Neural crest cell (in vitro differentiated cells): ENCODE data around the gene ARHGEF6. TPM values are rescaled to one million over a fixed set of nuclear protein-coding genes. Genes with fewer than 3 reads are reported as not detected.
"Not testable (repeated sequence)": the region's sequence is repeated elsewhere in the genome, so short reads cannot be mapped to it uniquely, and the experiment has no call there.

Source experiments
- DNase-seq: peaks from one replicate; pipeline ENCODE4 v3.0.0; 2021; ENCODE audit warnings: low read depth, mixed read lengths, low spot score
- H3K27ac Mint-ChIP-seq: one replicate; pipeline ENCODE4 v1.8.0; 2021; ENCODE audit warnings: mild to moderate bottlenecking, mixed read lengths; ENCODE audit not compliant: unreplicated experiment
- H3K27me3 Mint-ChIP-seq: 2 replicates; pipeline ENCODE4 v1.8.0; 2021; ENCODE audit warnings: low read depth, mild to moderate bottlenecking, mixed read lengths
- H3K36me3 Mint-ChIP-seq: 2 replicates; pipeline ENCODE4 v1.8.0; 2021; ENCODE audit warnings: low read depth, mild to moderate bottlenecking, mixed read lengths
- H3K4me1 Mint-ChIP-seq: 2 replicates; pipeline ENCODE4 v1.8.0; 2021; ENCODE audit warnings: mixed read lengths
- H3K4me3 Mint-ChIP-seq: one replicate; pipeline ENCODE4 v1.8.0; 2021; ENCODE audit warnings: mild to moderate bottlenecking, mixed read lengths
- H3K9me3 Mint-ChIP-seq: 2 replicates; pipeline ENCODE4 v1.8.0; 2021; ENCODE audit warnings: mixed read lengths
- total RNA-seq: library from RNA; stranded (reverse); gene quantifications from 2 replicates; pipeline ENCODE4 v1.2.1, GENCODE V29; 2021
- TF ChIP-seq, protein P1 (sequence below): fragments of 200-600 bp; sonication (generic); conservative IDR thresholded peaks from 2 replicates; pipeline ENCODE4 v1.5.0; 2021; ENCODE audit warnings: antibody characterized with exemption, mild to moderate bottlenecking

The ARHGEF6 gene
- total RNA-seq, 1 donor from 2014 or later = 2.7 TPM

DNA sequence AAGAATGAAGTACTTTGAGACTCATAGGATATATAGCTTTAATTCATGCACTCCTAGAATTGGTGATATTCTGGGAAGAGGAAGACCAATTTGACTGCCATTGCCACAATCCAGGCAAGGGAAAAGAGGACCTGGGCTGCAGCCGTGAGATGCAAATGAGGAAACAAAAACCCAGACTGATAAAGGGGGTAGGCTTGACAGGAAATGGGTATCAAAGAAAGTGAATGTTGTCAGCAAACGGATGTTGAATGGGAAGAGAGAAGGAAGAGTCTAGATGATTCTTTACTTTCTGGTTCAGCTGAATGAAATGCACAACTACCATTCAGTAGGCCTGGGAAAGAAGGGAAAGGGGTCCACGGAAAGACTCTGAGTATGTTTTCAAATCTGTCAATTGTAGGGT, 17.1 kb upstream of the ARHGEF6 start:
- Mint-ChIP-seq H3K27ac (no peak overlapping the region), H3K4me1 (peaks cover 6% of the 10 kb centered on the region), H3K9me3 (peaks cover 15% of the 10 kb centered on the region), H3K27me3 (no peaks in the 10 kb centered on the region), H3K4me3 (no peak overlapping the region), H3K36me3 (peaks cover 3% of the 10 kb centered on the region)
- DNase-seq = no peak
- TF ChIP-seq, protein P1, sequence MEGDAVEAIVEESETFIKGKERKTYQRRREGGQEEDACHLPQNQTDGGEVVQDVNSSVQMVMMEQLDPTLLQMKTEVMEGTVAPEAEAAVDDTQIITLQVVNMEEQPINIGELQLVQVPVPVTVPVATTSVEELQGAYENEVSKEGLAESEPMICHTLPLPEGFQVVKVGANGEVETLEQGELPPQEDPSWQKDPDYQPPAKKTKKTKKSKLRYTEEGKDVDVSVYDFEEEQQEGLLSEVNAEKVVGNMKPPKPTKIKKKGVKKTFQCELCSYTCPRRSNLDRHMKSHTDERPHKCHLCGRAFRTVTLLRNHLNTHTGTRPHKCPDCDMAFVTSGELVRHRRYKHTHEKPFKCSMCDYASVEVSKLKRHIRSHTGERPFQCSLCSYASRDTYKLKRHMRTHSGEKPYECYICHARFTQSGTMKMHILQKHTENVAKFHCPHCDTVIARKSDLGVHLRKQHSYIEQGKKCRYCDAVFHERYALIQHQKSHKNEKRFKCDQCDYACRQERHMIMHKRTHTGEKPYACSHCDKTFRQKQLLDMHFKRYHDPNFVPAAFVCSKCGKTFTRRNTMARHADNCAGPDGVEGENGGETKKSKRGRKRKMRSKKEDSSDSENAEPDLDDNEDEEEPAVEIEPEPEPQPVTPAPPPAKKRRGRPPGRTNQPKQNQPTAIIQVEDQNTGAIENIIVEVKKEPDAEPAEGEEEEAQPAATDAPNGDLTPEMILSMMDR = no peak

DNA sequence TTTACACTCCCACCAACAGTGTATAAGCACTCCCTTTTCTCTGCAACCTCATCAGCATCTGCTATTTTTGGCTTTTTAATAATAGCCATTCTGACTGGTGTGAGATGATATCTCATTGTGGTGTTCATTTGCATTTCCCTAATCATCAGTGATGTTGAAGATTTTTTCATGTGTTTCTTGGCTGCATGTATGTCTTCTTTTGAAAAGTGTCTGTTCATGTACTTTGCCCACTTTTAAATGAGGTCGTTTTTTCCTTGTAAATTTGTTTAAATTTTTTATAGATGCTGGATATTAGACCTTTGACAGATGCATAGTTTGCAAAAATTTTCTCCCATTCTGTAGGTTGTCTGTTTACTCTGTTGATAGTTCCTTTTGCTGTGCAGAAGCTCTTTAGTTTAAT, 14.4 kb upstream of the ARHGEF6 start:
- H3K9me3 Mint-ChIP-seq = peaks cover 13% of the 10 kb centered on the region
- H3K36me3 Mint-ChIP-seq, H3K4me1 Mint-ChIP-seq, H3K4me3 Mint-ChIP-seq, DNase-seq, H3K27me3 Mint-ChIP-seq, H3K27ac Mint-ChIP-seq: not testable (repeated sequence)

DNA sequence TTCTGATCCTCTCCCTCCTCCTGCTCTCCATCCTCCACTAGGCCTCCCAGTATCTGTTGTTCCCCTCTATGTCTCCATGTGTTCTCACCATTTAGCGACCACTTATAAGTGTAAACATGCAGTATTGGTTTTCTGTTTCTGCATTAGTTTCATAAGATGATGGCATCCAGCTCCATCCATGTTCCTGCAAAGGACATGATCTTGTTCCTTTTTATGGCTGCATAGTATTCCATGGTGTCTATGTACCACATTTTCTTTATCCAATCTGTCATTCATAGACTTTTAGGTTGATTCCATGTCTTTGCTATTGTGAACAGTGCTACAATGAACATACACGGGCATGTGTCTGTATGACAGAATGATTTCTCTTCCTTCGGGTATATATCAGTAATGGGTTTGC, 13.9 kb upstream of the ARHGEF6 start:
- DNase-seq, H3K27ac Mint-ChIP-seq: not testable (repeated sequence)

GRCh38 chrX:136794080-136794479, 13.3 kb upstream of the ARHGEF6 start:
- Mint-ChIP-seq H3K4me1 (peaks cover 6% of the 10 kb centered on the region), H3K36me3 (peaks cover 3% of the 10 kb centered on the region), H3K27me3 (no peaks in the 10 kb centered on the region), H3K9me3 (peaks cover 13% of the 10 kb centered on the region), H3K27ac (no peak overlapping the region), H3K4me3 (no peak overlapping the region)
- TF ChIP-seq, protein P1 = no peak
- no peak for DNase-seq

More for the DNA sequence above, 13.9 kb upstream of the ARHGEF6 start:
- not testable (repeated sequence) for H3K4me1 Mint-ChIP-seq, H3K4me3 Mint-ChIP-seq, H3K36me3 Mint-ChIP-seq, H3K27me3 Mint-ChIP-seq
- peaks cover 13% of the 10 kb centered on the region for H3K9me3 Mint-ChIP-seq

DNA sequence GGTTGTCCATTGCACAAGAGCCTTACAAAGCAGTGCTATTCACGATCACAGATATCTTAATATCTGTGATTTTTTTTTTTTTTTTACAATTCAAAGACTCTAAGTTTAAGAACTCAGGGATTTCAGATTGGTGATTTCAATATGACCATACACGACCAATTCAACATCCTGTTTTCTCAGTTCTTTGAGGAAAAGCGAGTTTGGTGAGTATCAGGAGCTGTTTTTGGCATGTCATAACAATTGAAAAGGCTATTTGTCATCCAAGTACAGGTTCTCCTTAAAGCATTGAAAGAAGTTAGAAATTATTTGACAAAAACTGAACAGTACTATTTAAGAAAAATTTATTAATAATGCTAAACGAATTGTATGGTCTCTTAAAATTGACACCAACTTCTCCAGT, 9.1 kb upstream of the ARHGEF6 start:
- no peaks in the 10 kb centered on the region for H3K27me3 Mint-ChIP-seq
- no peaks in the 10 kb centered on the region for H3K4me1 Mint-ChIP-seq
- H3K9me3 Mint-ChIP-seq = peaks cover 18% of the 10 kb centered on the region
- H3K27ac Mint-ChIP-seq = no peak overlapping the region
- no peak for DNase-seq
- no peak overlapping the region for H3K4me3 Mint-ChIP-seq
- TF ChIP-seq, protein P1 = no peak
- peaks cover under 1% of the 10 kb centered on the region for H3K36me3 Mint-ChIP-seq

DNA sequence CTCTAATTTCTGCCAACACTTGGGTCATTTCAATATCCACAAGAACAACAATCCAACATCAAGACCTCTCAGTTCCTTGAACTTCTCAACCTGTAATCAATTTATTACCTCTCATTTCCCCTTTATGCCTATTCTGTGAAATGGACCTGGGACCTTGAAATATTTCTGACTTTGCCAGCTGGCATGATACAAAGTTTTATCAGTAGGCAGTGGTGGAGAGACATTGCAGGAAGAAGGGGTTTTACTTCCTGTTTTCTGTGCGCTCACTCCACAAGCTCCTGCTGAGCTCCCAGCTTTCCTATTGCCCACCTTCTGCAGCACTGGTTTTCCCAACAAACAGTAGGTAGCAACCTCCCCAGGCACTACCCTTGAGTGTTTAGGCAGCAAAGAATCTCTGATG, 3.5 kb upstream of the ARHGEF6 start:
- H3K4me3 Mint-ChIP-seq = no peak overlapping the region
- H3K36me3 Mint-ChIP-seq = no peaks in the 10 kb centered on the region
- DNase-seq = no peak
- no peak overlapping the region for H3K27ac Mint-ChIP-seq
- TF ChIP-seq, protein P1 = no peak
- peaks cover 10% of the 10 kb centered on the region for H3K9me3 Mint-ChIP-seq
- no peaks in the 10 kb centered on the region for H3K4me1 Mint-ChIP-seq
- no peaks in the 10 kb centered on the region for H3K27me3 Mint-ChIP-seq

- no peak overlapping the region for H3K27ac Mint-ChIP-seq
- TF ChIP-seq, protein P1 = no peak
- H3K4me3 Mint-ChIP-seq = no peak overlapping the region
- H3K4me1 Mint-ChIP-seq = no peaks in the 10 kb centered on the region
- no peaks in the 10 kb centered on the region for H3K36me3 Mint-ChIP-seq
- DNase-seq = no peak
- peaks cover 6% of the 10 kb centered on the region for H3K9me3 Mint-ChIP-seq
- no peaks in the 10 kb centered on the region for H3K27me3 Mint-ChIP-seq
Observed at GRCh38 chrX:136783159-136783558, 2.4 kb upstream of the ARHGEF6 start.
